Anterior cingulate cortex (tissue), 58 donors: Measurements from ENCODE around the gene LMAN2L.

Experiments used
- DNase-seq, 58 donors: peaks; one replicate each; lab custom pipeline; 2025; lab: John Stamatoyannopoulos, UW

LMAN2L gene

DNA sequence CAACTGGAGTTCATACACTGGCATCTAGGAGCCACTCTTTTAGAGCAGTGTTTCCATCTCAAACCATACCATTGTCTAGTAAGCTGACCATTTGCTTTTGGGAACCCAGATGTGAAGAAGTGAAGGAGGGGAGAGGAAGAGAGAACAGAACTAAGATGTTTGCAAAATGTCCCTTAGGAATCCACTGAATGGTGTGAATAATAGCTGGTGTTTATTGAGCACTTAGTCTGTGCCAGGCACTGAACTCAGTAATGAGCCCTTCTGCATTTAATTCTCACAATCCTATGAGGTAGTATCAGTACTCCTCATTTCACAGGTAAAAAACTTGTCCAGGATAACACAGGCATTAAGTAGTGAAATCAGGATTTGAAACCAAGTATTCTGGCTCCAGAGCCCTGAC, 23.5 kb downstream of the LMAN2L start:
- DNase-seq = no peak

GRCh38 chr2:96715658-96716057, 24.2 kb downstream of the LMAN2L start:
- no peak for DNase-seq

GRCh38 chr2:96710985-96711384, 28.9 kb downstream of the LMAN2L start:
- DNase-seq = no peak

- no peak for DNase-seq
These were observed 36.7 kb downstream of the LMAN2L start for GRCh38 chr2:96703021-96703751.

GRCh38 chr2:96702098-96702785, 37.6 kb downstream of the LMAN2L start:
- DNase-seq = no peak

DNA sequence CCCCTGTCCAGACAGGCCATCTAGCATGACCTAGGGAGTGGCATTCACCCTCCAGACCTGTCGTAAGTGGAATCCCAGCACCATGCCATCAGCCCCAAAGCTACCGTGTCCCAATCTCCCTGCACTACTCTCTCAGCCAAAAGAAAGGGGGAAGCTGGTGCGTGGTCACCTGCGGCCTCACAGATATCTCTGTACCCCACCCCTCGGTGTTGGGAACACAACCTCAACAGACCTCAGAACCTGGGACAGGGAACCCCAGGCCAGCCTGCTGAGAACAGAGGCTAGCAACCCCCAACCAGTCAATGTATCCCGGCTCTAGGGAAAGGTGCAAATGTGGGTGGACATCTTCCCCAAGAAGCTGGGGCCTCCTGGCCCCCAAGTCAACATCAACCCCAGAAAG, 38.2 kb downstream of the LMAN2L start:
- no peak for DNase-seq

DNA sequence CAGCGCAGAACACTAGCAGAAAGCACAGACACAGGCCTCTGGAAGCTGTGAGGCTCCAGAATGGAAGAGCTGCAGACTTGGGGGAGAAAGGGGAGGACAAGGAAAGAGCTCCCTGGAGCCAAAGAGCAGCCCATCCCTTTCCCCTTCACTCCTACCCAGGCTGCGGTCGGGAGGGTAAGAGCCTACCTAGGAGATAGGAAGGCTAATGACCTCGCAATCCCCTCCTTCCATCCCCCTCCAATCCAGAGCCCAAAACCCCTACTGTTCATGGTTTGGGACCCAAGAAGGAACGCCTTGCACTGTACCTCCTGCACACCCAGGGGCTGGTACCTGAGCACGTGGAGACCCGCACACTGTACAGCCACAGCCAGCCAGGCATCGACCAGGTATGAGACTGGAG, 39.8 kb downstream of the LMAN2L start:
- DNase-seq = no peak

DNA sequence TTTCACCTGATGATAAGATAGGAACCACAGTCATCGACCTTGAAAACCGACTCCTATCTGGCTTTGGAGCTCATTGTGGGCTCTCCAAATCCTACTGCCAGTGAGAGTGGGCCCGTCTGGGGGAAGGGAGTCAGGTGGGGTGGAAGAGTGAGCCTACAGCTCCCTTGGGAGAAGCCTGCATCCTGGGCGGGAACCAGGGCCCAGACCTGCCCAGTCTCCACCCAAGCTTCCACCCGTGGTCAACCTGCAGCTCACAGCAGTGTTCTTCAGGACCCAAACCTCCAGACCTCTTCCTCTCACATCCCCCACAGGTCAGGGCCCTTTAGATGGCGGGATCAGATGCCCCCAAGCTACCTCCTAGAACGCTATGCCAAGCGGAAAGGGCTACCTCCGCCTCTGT, 40.2 kb downstream of the LMAN2L start:
- DNase-seq = no peak

DNA sequence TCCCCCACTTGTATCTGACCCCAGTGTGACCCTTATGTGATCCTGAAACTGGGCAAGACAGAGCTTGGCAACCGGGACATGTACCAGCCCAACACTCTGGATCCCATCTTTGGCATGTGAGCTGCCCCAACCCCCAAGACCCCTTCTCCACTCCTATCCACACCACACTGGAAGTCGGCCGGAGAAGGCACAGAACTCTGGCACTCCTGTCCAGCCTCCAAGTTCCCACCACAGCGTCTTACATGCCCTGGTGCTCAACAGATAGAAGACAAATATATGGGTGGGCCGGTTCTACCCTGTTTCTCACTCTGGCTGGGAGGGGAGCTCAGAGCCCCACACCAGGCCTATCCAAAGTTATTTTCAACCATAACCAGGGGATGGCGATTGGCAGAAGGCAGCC, 40.8 kb downstream of the LMAN2L start:
- no peak for DNase-seq

DNA sequence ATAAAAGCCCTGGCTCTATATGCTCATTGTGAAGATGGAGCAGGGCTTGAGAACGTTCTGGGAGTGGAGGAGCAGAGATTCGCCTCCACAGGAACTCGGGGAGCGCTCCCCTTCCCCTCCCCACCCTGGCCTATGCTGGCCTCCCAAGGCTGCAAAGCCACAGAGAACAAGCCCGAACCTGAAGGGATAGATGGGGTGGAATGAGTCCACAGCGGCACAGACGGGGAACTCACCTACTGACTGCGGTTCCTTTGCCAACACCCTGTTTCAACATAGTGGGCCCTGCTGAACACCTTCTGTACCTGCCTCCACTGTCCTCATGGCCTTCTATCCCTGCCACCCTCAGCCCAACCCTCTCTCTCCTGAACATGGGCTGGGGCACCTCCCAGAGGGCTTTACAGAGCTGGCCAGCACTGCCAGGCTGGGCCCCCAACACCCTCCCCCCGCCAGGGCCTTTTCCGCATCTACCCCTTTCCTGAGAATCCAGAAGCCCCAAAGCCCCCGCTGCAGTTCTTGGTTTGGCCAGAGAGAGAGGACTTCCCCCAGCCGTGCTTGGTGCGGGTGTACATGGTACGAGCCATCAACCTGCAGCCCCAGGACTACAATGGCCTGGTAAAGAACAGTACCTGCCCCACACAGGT, 41.5 kb downstream of the LMAN2L start:
- DNase-seq = no peak

- no peak for DNase-seq
These were observed 42.4 kb downstream of the LMAN2L start for GRCh38 chr2:96697476-96697875.

DNA sequence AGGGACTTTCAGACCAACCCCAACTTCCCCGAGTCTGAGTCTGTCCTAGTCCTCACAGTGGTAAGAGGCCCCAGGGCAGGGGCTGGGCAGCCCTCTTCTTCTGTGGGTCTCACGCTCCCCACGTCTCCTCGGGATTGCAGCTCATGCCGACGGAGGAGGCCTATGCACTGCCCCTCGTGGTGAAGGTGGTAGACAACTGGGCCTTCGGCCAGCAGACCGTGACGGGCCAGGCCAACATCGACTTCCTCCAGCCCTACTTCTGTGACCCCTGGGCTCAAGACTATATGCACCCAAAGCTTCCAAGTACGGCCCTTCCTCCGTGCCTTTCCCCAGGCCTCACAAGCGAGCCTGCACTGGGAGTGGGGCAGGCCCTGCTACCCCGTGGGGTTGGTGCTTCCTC, 44.3 kb downstream of the LMAN2L start:
- no peak for DNase-seq

DNA sequence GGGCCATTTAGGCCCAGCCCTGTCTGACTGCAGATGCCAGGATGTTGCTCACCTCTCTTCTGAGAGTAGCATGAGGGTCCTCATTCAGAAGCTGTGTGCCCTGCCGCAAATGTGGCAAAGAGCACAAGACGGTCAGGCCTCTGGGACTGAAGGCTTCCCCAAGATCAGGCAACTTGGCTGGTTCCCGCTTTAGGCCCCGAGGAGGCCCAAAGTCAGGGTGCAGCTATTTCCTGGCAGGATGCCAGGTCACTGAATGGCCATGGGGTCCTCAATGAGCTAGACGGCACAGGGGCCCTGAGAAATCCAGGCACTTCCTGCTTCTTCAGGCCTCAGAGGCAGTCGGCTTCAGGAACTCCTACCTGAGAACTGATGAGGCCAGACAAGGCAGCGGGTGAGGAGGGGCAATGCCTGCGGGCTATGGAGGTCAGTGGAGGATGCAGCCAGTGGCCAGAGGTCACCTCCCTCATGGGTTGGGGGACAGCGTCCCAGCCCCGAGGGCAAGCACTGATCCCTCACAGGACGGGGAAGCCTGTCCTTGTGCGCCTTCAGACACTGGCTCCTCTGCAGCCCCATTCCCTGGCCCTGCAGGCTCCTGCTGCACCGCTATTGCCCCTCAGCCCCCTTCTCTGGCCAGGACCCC, 44.9 kb downstream of the LMAN2L start:
- no peak for DNase-seq

DNA sequence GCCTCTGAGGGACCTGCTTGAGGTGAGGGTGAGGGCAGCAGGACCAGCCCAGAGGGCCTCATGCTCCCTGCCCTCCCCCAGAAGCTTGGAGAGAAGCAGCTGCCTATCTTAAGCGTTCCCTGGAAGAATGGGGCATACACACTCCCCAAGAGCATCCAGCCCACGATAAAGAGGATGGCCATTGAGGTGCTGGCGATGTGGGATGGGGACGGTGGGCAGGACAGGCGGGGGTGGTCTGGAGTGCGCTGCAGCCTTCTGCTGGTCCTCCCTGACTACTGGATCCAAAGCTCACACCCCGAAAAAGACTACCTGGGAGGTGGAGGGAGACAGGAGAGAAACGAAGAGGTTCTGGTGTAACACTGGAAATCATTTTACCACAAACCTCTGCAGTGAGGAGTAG, 45.6 kb downstream of the LMAN2L start:
- no peak for DNase-seq

GRCh38 chr2:96693286-96694200, 46.3 kb downstream of the LMAN2L start:
- no peak for DNase-seq

- no peak for DNase-seq
These were observed 47.5 kb downstream of the LMAN2L start for GRCh38 chr2:96692094-96692971.

DNA sequence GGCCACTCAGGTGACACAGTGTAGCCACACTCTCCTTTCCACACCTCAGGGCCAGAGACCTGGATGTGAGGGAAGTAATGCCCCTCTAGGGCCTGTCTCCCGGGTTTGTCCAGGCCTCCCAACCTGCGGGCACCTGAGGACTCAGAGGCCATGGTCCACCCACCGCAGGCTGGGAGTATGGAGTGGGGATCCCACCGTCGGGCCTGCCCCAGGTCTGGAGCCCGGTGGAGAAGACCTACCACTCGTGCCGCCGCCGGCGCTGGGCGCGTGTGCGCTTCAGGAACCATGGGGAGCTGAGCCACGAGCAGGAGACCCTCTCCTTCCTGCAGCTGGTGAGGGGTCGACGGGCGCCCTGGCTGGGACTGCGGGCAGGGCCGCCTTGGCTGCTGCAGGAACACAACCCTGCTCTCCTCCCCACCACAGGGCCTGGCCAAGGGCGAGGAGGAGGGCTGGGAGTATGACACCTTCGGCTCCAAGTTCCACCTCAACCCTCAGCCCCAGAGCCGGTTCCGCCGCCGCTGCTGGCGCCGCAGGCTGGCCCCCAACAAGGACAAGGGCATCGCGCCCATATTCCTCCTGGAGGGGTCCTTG, 48.7 kb downstream of the LMAN2L start:
- no peak for DNase-seq

DNA sequence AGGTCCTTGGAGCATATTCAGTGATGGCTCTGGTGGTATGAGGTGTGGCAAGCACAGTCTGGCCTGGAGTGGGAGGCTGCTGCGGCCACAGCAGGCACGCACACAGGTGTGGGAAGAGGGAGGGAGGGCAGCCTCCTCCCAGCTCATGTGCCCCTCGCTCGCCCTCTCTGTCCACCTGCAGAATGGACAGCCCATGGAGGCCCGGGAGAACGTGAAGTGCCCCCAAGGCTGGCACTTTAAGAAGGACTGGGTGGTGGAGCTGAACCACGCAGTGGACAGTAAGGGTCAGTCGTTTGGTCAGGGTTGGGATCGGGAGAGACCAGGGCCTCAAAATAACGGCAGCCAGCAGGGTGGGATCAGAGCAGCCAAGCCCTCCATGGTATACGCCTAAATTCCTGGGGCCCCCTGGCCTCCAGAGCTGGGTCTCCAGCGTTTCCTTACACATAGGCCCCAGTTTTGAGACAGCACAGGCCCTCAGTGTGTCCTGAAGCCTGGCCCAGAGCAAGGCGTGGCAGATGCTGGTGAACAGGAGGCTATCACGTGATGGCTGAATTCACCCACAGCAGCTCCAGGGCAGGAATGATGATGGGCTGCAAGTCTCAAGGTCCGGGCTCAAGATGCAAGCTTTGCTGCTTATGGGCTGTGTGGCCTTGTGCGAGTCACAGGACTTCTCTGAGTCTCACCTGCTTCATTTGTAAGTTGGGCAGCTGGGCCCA, 49.4 kb downstream of the LMAN2L start:
- no peak for DNase-seq
